Right lobe of liver (tissue), 4 donors: ENCODE results near the gene CDK2AP2.

Experiments
- CTCF ChIP-seq, 4 donors: fragments of 200-600 bp in 3 of 4; fragments of 450-650 bp in 1 of 4; IDR thresholded peaks; one replicate each; pipeline versions ENCODE4 v1.5.1 to v1.8.0; 2016 to 2022; ENCODE audit warnings: antibody characterized with exemption in 4 of 4, mild to moderate bottlenecking in 2 of 4
- POLR2A ChIP-seq: fragments of 450-650 bp; IDR thresholded peaks from one replicate; pipeline ENCODE4 v1.6.1; 2017; ENCODE audit warnings: antibody characterized with exemption, mild to moderate bottlenecking
- donor health status: DM: no; HTN: no; CAD: no.
- donor health status: DM: no; HTN: no; CAD: no.
- donor health status: DM: no; HTN: yes; CAD: no.

- no peak for TF ChIP-seq CTCF (IDR thresholded peaks at IDR 0.05)
- TF ChIP-seq POLR2A: no peak
Observed at GRCh38 chr11:67500484-67500821, 7.5 kb downstream of the CDK2AP2 start.
